Middle frontal gyrus (tissue), 1 donor: ENCODE measurements around the gene REPIN1.

Source experiments
- DNase-seq: peaks from one replicate; pipeline ENCODE4 v3.0.0-alpha.2; 2015; ENCODE audit warnings: low spot score; ENCODE audit errors: extremely low spot score

Gene REPIN1

DNA sequence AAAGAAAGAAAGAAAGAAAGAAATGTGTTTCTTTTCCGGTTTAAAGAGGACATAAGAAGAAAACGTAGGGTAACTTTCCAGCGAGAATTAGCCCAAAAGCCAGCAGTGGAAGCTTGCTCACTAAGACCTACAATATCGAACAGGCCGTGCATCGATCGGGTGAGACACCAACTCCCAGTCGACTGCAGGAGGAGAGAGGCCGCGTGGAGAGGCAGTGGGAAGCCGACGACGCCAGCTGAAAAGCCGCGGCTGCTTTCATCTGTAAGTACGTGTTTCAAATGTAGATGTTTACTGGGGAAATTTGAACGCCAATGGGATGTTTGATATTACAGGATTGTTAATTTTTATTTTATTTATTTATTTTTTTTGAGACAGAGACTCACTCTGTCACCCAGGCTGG is 53.2 kb downstream of the REPIN1 start:
- no peak for DNase-seq
